ENCODE data around the gene FBXW7.

The FBXW7 gene

DNA sequence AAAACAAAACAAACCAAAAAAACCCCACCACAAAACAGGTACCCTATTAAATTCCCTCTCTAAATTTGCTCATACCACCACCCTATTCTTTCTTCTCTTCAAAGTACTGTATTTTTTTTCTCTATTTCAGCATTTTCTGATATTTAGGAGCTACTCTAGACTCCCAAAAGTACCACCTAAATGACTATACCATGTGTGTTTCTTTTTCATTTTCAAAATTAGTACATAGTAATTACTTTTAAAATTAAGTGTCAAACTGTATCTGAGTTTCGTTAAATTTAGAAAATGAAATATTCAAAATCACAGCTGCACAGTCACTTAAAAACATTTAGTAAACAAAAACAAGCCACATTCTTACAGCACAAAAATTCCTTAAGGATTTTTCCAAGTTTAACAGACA lies 161.7 kb downstream of the FBXW7 start:
- DNase-seq (ENCODE audit: low read depth in 2 of 2) = no peak

DNA sequence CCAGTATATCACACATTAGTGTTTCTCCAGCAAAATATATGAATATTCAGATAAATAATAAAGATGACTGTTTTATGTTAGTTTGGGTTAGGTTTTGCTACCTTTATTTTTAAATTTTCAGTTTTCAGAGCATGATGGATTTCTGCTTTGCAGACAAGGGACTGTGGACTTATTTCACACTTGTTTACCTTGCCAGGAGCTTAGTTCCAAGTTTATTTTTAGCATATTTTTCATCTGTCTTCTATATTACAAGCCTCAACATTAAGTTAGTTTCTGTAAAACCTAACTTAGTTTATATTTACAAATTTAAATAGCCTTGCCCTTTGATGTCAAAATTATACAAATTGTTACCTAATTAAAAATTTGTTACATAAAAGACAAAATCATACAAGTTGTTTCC lies 163.4 kb downstream of the FBXW7 start:
- no peak for DNase-seq (ENCODE audit: low read depth in 2 of 2)

DNA sequence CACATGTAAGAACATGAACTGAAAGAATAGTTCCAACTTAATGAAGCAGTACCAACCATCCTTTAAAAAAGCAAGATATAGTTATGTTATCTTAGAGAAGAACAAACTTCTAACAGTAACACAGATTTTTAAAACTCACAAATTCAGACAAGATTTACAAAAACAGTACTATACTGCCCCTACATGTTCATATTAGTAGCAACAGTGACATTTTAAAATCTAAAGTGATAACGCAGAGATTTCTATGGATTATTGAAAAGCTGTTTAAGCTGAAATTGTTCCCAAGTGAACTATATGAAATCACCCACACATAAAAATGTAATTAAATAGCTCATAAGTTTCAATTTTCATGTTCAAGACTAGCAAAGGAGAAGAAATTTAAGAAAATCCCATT lies 166.0 kb downstream of the FBXW7 start:
- no peak for DNase-seq (ENCODE audit: low read depth in 2 of 2)

DNA sequence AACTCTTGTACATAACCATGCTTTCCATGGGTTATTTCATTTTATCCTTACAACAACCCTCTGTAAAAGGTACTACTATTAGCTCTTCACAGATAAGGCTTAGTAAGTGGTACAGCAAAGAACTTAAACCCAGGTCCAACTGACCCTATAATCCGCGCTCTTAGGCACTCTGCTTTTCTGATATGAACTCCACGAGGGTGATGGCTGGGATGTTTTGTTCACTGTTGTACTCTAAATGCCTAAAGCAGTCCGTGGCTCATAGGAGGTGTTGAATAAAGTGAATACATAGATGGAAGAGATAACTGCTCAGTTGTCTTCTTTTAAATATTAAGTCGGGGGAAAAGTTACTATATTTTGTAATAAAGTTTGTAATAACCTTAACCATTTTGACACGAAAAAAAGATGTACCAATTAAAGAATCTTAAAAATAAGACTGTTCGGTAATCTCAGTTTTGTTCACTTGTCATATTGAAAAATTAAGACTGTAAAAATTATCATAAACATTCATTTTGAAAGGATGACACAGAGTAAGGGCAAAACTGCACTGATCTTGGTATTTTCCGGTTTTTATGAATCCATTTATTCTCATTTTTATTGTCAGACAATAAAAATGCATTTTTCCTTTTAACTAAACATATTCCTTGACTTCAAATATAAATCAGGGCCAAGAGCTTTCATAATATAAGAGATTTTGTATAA lies 166.5 kb downstream of the FBXW7 start:
- DNase-seq (ENCODE audit: low read depth in 2 of 2) = no peak

GRCh38 chr4:152368001-152368400 lies 167.9 kb downstream of the FBXW7 start:
- DNase-seq (ENCODE audit: low read depth in 2 of 2) = no peak

GRCh38 chr4:152364883-152365282 lies 171.0 kb downstream of the FBXW7 start:
- DNase-seq (ENCODE audit: low read depth in 2 of 2) = no peak

GRCh38 chr4:152364383-152364782 lies 171.5 kb downstream of the FBXW7 start:
- no peak for DNase-seq (ENCODE audit: low read depth in 2 of 2)

GRCh38 chr4:152363904-152364303 lies 172.0 kb downstream of the FBXW7 start:
- no peak for DNase-seq (ENCODE audit: low read depth in 2 of 2)

DNA sequence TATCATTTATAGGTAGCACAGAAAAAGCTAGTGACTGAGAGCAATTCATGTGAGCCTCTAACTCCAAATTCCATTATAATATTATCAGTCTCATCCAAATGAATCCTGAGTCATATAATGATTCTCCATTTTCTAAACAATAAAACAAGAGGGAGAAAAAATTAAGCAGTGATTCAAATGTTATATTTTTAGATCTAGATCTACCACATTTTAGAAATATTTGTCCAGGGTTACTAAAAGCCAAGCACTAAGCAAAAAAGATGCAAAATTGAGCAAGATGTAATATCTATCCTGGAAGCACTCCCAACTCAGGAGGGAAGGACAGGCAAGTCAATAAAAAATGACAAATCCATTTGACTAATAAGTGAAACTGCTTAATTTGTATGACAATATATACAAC lies 172.8 kb downstream of the FBXW7 start:
- DNase-seq (ENCODE audit: low read depth in 2 of 2) = no peak

DNA sequence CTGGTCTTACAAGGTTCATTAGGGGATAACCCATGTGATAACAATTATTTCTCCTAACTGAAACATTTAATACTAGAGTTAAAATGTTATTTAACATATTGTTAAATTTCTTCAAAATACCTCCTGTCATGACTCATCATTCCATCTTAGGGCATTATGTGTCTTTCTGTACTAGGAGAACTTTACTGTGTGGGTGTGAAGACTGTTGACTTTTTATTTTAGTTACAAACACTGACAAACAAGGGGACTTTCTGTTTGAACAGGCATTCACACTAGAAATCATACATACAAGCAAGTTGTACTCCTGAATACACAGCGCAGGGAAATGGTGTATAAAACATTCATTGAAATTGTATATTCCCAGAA lies 175.9 kb downstream of the FBXW7 start:
- no peak for DNase-seq (ENCODE audit: low read depth in 2 of 2)

- DNase-seq (ENCODE audit: low read depth in 2 of 2) = no peak
Observed at GRCh38 chr4:152359208-152360044, 176.5 kb downstream of the FBXW7 start.

DNA sequence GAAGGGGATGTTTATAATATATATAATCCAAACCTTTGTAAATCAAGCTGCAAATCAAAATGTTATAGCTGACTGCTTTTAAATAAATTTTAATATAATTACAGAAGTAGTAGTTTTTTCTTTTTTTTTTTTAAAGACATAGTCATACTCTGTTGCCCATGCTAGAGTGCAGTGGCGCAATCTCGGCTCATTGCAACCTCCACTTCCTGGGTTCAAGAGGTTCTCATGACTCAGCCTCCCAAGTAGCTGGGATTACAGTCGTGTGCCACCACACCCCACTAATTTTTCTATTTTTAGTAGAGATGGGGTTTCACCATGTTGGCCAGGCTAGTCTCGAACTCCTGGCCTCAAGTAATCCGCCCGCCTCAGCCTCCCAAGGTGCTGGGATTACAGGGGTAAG lies 178.7 kb downstream of the FBXW7 start:
- DNase-seq (ENCODE audit: low read depth in 2 of 2) = no peak

DNA sequence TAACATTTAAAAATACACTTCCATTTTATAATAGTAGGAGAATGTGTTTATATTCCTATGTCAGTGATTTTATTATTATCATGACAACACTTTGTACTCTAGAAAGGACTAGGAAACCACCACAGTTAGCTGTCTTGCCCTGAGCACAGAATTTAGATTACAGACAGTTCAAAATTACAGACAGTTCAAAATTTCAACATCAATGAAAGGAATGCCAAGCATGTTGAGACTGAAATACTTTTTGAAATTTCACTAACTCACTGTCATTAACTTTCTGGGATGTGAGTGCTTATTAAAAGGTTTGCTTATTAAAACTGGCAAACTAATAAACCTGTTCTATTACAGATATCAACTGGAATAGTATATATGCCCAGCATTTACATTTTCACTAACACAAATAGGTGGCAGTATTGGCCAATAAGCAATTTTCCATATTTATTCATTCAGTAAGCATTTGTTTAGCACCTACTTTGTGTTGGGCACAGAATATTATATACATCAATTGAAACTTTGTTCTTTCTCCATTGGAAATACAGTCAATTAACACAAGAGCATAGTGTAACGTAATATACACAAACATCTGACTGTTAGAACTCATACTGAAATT lies 179.4 kb downstream of the FBXW7 start:
- DNase-seq (ENCODE audit: low read depth in 2 of 2) = no peak

GRCh38 chr4:152352622-152353116 lies 183.2 kb downstream of the FBXW7 start:
- no peak for DNase-seq (ENCODE audit: low read depth in 2 of 2)

- DNase-seq (ENCODE audit: low read depth in 2 of 2) = no peak
Observed at GRCh38 chr4:152352215-152352614, 183.7 kb downstream of the FBXW7 start.

- no peak for DNase-seq (ENCODE audit: low read depth in 2 of 2)
Observed at GRCh38 chr4:152351080-152351479, 184.8 kb downstream of the FBXW7 start.

- no peak for DNase-seq (ENCODE audit: low read depth in 2 of 2)
Observed at GRCh38 chr4:152348670-152349069, 187.2 kb downstream of the FBXW7 start.

GRCh38 chr4:152346979-152347378 lies 188.9 kb downstream of the FBXW7 start:
- DNase-seq (ENCODE audit: low read depth in 2 of 2) = no peak

DNA sequence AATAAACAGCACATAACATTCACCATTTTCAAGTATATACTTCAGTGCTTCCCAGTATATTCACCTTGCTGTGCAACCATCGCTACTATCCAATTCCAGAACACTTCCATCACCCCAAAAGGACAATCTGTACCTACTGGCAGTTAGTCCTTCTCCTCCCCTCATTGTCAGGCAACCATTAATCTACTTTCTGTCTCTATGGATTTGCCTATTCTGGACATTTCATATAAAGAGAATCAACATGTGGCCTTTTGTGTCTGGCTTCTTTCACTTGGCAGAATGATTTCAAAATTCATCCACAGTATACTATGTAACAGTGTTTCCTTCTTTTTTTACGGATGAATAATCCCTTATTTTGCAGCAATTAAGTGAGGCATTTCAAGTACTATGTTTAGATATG lies 189.4 kb downstream of the FBXW7 start:
- DNase-seq (ENCODE audit: low read depth in 2 of 2) = no peak

DNA sequence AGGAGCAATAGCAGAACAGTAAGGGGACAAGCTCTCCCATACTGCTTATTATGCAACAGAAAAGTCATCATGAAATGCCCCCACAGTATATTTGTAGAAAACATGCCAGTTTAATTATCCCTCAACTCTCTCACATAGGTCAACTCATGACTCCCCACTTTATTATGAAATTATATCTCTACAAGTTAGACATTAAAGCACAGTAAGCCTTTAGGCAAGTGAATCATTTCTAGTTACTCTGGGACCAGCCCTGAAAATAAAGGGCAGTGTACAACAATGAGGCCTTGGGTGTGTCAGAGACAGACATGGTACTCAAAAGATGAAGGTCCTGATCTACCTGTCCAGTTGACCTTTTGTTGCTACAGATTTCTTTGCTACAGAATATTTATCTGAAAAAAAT lies 191.9 kb downstream of the FBXW7 start:
- DNase-seq (ENCODE audit: low read depth in 2 of 2) = no peak

GRCh38 chr4:152342293-152342692 lies 193.6 kb downstream of the FBXW7 start:
- no peak for DNase-seq (ENCODE audit: low read depth in 2 of 2)

DNA sequence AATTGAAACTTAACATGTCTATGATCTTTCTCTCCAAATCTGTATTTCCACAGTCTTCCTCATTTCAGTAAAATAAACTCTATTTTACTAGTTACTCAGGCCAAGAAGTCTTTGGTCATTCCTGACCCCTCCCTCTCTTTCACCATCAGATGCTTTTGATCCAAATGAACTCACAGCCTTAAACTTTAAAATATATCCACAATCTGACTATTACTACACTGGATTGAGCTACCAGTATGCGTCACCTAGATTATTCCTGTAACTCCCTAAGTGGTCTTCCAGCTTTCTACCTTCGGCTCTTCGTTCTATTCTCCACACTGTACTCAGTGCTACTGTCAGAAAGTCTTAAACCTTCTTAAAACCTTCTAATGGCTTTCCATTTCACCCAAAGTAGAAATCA lies 195.1 kb downstream of the FBXW7 start:
- DNase-seq (ENCODE audit: low read depth in 2 of 2) = no peak

DNA sequence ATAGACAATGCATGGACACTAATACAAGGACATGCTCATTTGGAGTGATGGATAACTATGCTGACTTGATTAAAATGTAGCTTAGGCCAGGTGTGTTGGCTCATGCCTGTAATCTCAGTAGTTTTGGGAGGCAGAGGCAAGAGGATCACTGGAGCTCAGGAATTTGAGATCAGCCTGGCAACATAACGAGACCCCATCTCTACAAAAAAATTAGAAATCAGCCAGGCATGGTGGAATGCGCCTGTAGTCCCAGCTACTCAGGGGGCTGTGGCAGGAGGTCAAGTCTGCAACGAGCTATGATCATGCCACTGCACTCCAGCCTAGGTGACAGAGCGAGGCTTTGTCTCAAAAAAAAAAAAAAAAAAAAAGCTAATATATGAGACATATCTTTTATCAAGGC lies 196.3 kb downstream of the FBXW7 start:
- DNase-seq (ENCODE audit: low read depth in 2 of 2) = no peak

Data from stimulated activated CD8-positive, alpha-beta memory T cell treated with anti-CD3 and anti-CD28 coated beads, Interleukin-15, amount 100 ng/mL, for 4 hours (primary cell).